Stimulated activated CD8-positive, alpha-beta memory T cell treated with anti-CD3 and anti-CD28 coated beads, Interleukin-7, amount 100 ng/mL, for 24 hours (primary cell): ENCODE data around the gene RUFY4.

Experiments used
- DNase-seq: peaks from one replicate; pipeline ENCODE4 v3.0.0-alpha.2; 2020; ENCODE audit warnings: low read depth

The RUFY4 gene, protein sequence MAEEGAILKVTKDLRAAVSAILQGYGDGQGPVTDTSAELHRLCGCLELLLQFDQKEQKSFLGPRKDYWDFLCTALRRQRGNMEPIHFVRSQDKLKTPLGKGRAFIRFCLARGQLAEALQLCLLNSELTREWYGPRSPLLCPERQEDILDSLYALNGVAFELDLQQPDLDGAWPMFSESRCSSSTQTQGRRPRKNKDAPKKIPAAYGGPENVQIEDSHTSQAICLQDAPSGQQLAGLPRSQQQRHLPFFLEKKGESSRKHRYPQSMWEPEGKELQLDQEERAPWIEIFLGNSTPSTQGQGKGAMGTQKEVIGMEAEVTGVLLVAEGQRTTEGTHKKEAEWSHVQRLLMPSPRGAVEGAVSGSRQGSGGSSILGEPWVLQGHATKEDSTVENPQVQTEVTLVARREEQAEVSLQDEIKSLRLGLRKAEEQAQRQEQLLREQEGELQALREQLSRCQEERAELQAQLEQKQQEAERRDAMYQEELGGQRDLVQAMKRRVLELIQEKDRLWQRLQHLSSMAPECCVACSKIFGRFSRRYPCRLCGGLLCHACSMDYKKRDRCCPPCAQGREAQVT

DNA sequence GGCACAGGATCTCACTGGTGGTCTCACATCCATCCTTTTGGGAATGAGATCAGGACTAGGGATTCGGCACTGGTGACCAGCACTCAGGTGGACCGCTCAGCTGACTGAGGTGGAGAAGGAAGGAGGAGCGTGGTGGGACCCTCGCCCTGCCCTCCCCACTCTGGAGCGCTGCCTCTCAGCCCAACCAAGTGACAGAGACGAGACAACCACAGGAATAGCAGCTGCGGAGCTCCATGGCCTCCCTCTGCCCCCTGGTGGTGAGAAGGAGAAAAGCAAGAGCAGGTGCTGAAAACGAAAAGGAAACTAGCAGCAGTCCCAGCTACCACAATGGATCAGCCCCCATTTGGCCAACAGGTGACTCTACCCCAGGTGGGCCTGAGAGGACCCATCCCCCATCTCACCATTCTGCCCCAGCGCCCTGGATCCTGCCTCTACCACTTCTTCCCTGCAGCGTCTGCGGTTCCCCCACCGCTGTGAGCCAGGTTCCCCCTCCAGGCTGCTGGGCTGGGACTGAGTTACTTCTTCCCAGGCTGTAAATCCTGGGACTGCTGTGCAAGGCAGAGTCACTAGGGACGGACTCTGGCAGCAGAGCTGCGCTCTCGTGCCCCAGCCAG lies at the start of gene RUFY4:
RUFY4 (plus strand) TSS at position 533 of the 614 bp plus-strand sequence. CDS start 1,353 bp downstream, outside the sequence.
- peak; percentile 15 for DNase-seq

DNA sequence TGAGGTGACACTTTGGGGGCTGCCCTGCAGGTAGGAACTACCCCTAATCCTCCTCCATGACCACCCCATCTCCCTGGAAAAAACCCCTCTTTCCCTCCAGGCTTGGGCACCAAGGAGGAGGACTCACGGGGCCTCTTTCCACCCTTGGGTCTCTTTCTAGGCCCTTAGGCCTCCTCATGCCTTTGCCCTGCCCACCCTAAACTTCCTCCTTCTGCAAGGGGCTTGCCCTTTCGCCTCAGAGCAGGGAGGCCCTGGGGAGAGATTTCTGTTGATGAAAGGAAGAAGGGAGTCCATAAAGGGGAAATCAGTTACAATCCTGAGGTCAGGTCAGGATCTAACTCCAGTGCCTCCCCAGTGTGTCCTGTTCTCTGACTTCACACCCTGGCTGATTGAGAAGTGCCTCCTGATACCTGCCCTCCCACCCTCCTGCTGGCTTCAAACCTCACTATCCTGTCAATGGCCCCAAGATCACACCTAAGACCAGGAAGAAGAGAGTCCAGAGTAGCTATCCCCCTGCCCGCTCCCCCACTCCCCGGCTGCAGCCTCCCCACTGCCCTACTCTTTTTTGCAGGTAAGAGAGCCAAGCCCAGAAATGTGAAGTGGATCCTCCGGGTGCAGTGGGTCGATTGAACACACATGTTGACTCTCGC lies 49.5 kb upstream of the RUFY4 start:
- DNase-seq = no peak

DNA sequence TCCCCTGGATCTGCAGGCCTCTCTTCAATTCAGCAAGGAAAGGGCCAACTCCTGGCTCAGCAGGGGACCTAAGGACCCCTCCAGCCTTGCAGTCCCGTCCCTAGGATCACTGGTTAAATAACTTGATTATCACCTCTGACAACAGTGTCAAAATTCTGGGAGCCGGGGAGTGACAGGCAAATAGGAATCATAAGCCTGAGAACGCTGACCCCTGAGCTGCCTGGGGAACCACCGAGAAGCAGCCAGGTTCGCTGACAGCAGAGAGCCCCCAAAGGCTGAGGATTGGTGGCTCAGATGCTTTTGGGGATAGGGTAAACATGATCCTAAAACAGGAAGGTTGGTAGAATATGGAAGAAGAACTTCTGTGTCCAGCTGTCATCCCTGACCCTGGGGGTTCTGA lies 48.8 kb upstream of the RUFY4 start:
- no peak for DNase-seq

DNA sequence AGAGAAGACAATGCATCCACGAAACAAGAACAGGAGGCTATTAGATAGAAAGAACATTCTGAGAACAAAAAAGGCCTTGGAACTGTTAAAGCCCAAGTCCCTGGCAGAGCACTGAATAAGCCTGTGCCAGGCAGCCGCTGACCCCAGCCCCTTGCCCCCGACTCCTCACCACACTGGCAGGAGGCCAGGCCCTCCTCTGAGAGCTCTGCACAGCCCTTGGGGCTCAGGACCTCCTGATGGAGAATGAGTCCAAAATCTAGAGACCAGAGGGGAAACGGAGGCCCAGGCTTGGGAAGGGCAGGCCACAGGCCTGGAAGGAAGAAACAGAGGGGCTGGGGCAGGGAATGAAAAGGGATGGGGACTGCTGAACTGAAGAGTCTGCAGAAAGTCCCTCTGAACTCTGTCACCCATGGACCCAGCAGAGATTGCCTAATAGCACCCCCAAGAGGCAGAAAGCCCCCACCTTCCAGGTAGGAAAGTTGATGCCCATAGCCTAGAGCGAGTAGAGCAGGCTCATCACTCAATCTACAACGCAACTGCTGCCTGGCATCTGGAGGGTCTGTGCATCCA lies 48.0 kb upstream of the RUFY4 start:
- no peak for DNase-seq

DNA sequence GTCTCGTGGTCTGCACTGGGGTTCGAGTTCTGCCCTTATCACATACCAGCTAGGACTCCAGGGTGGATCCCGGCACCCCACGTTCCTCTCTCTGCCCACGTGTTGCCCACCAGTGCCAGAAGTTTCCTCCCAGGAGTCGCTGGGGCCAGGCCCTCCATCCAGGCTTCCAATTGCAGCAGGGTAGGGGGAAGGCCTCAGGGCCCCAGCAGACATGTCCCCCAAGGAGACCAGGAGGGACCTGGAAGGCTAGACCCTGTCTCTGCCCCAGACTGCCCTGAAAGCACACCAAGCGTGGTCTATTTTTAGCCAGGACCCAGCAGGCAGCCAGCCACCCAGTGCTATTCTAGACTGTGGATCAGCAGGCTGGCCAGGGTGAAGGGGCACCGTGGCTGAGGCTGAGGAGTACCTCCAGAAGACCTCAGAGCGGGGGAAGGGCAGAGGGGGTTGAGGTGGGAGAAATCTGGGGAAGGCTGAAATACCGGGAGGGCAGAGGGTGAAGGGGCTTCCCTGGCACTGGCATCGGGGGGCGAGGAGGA lies 47.4 kb upstream of the RUFY4 start:
- DNase-seq = no peak

DNA sequence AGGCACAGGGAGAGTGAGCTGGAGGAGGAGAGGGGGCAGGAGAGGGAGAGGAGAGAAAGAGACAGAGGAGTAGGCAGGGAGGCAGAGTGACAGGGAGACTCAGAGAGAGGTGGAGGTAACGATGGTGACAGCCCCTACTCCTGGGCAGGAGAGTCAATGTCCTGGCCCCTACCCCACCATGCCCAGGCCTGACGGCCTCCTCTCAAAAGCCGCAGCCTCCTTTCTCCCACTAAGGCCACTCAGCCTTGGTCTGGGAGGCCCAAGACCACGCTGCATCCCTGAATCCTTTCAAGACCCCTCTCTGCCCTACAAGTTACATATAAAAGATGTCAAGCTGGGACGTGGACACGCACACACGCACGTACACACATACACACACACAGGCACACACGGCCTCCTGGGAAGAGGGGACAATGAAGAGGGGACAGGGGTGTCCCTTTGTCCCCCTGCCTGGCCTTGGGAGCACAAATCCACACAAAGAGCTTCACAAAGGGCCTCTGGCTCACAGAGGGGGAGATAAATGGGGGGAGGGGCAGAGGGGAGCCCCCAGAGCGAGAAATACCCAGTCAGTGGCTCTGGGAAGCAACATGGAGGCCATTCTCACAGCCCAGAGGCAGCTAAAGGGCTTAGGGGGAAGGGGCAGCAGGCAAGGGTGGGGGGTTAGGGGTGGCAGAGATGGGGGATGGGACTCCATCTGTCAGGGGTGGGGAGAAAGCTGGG lies 46.8 kb upstream of the RUFY4 start:
- no peak for DNase-seq

DNA sequence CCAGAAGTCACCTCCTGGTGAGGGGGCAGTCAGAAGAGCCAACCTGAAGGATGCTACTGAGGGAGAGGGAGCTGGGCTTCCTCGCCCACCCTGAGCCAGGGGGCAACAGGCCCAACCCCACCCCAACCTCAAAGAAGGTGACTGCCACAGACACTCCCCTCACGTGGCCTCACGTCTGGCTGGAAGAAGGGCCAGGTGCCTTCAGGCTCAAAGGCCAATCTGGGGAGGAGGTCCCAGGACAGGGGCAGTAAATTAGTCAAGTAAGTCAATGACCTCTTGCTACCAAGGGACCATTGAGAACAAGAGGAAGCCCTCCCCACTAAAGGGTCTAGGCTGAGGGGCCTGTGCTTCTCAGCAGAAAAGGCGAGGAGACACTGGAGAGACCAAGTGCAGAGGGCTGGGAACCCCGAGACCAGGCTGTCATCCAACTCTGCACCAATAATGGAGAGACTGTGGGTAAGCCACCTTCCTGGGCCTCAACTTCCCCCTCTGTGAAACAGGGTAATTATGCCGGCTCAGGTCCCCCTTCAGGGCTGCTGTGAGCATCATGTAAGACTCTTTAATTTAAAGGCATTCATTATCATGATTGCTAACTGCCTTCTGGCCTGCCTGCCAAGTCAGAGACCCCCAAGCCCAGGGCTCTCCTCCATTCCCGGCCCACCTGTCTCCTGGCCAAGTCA lies 46.1 kb upstream of the RUFY4 start:
- no peak for DNase-seq

DNA sequence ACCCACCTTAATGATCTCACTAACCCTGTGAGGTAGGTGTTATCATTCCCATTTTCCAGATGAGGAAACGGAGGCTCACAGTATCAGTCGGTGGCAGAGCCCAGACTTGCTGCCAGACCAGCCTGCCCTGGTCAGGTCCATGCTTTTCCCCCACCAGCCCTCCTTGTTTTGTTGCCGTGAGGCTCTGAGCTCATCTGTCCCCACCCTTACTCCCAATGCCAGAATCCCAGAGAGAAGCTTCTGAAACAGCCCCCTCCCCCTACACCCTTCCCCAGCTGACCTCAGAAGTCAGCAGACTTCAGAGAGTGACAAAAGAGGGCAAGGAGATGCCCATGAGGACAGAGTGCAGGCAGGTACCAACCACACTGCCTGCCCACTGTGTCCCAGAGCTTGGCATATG lies 45.4 kb upstream of the RUFY4 start:
- no peak for DNase-seq

DNA sequence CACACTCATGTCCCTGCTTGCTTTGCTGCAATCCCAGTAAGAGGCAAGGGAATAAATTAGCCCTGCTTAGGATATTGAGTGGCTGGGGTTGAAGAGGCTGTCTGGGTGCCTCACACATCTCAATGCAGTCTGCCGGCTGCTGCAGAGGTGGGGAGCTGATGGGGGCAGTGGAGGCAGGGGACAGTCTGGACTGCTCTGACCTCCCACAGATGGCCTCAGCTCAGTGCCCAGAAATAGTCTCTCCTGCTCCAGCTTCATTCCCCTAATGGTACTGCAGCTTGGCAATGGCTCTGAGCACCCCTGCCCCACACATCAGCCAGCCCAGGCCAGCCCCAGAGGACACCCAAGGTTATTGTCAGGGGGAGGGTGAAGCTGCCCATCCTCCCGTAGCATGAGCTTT lies 44.7 kb upstream of the RUFY4 start:
- DNase-seq = no peak

DNA sequence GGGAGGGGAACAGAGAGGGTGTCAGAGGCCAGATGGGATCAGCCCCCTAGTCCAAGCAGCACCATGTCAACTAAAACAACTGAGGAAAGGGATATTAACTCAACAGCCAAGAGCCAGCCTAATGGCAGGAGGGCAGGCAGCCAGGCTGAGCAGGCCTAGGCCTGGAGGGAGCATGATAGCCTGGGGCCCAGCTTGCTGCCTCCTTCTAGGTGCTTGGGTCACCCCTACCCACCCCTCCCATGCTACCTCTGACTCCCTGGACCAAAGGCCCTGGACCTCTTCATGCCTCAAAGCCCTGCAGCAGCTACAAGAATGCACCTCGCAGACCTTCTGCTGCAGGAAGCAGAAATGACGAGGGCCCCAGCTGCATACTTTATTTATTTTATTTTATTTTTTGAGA lies 44.2 kb upstream of the RUFY4 start:
- no peak for DNase-seq

DNA sequence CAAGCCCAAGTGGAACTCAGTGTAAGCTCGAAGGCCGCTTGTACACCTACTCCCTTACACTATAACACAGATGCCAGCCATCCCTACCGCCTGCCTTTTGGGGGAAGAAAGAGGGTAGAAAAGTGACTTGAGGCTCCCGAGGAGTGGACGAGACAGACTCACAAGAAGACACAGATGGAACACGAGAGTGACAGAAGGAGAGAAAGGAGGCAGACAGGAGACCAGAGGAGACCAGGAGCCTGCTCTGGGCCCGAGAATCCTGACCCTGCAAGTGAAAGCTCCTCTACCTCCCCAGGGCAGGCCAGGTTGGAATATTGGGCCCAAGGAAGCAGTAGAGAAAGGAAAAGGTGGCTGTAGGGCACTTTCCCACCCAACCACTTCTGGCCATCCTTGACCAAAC lies 42.8 kb upstream of the RUFY4 start:
- DNase-seq = no peak

DNA sequence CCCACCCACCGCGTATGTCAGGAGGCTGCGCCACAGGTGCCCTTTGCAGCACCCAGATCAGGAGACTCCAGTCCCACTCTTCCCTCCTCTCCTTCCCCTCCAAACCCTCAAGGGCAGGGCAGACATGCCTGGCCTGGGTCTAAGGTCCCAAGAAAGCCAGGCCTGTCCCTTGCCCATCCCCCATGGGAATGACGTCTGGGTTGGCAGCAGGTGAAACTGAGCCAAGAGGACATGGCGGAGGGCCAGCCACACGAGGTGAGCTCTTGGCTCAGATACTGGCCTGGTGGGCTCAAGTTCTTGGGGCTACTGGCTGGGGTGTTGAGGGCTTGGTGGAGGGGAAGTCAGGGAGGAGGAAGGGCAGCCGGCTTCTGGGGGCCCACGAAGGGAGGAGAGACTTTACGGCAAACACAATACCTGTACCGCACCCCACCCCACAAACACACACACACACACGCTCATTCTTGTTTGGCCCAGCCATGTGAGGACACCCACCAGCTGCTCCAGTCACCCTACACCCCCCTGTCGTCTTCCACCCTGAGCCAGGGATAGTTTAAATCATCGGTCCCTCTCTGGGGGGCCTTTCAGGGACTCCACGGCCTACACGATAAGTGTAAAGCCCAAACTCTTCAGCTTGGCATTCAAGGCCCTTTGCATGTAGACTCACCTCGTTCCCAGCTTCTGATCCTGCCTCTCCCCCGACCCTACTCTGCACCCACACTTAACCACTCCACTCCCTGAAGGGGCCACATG lies 42.2 kb upstream of the RUFY4 start:
- no peak for DNase-seq

DNA sequence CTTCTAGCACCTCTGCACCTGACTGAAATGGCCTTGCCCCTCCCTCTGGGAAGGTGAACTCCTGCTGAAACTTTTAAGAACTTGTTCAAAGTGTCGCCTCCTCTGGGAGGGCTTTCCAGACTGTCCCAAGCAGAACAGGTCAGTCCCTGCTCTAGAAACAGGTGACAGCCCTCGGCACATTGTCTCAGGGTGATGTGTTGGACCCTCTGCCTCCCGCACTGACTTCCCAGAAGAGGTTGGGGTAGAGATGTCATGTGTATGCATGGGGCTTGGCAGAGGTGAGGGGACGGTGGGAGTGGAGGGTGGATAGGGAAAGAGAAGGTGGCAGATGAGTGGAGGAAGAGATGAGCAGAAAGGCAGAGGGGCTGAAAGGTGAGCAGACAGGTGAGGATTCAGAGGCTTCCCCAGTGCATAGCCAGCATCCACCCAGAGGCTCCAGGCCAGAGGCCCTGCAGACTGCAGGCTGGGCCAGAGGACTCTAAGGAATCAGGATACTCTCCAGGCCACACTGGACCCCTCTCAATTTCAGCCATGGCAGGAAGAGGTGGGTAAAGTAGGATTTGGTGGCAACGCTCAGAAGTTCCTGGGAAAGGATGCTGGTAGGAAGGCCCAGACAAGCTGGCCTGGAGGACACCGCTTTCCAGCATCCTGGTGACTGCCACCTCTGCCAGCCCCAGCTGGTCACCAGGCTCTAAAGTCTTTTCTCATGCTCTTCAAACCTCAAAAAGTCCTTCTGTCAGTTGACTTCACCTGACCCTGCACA lies 41.4 kb upstream of the RUFY4 start:
- DNase-seq = no peak

DNA sequence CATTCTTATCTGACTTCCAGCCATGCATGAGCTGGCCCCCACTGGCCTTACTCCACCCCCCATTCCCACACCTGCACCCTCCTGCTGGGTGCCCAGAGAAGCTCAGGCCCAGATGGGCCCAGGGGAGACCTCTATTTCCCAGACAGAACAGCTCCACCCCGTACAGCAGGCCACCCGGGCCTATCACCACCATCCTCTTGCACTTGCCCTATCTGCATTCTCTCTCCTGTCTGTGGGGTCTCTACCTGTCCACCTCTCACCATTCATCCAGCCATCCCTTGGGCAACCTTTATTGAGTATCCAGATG lies 40.9 kb upstream of the RUFY4 start:
- no peak for DNase-seq

DNA sequence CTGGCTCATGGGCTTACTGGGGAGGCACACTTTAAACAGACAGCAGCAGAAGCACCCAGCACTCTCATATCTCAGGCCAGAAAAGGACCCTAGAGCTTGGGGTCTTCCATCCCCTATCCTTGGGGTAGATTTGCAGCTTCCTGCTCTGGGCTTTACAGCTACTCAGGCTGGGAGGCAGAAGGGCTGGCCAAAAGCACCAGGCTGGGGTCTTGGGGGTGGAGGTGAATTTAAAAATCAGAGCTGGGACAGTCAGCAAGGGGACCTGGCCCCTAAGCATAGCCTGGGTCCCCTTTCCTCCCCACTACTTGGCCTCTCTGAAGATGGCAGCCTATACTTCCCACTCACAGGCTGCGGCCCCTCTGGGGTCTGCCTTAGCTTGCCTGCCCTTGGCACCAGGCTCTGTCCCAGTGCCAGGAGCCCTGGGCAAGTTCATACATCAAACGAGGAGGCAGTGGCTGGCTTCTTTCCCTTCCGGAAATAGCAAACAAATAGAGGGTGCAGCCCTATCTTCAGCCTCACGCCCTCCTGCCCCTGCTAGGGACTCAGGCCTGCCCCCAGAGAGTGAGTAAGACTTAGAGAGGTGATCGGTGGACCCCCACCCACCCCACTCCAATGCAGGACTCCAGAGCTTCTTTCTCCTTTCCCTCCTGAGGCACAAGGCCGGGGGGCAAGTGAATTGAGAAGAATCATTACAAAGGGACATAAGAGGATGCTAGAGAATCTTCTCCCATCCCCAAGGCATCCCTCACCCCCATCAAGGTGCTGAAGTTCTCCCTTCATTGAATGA lies 40.3 kb upstream of the RUFY4 start:
- DNase-seq = no peak

DNA sequence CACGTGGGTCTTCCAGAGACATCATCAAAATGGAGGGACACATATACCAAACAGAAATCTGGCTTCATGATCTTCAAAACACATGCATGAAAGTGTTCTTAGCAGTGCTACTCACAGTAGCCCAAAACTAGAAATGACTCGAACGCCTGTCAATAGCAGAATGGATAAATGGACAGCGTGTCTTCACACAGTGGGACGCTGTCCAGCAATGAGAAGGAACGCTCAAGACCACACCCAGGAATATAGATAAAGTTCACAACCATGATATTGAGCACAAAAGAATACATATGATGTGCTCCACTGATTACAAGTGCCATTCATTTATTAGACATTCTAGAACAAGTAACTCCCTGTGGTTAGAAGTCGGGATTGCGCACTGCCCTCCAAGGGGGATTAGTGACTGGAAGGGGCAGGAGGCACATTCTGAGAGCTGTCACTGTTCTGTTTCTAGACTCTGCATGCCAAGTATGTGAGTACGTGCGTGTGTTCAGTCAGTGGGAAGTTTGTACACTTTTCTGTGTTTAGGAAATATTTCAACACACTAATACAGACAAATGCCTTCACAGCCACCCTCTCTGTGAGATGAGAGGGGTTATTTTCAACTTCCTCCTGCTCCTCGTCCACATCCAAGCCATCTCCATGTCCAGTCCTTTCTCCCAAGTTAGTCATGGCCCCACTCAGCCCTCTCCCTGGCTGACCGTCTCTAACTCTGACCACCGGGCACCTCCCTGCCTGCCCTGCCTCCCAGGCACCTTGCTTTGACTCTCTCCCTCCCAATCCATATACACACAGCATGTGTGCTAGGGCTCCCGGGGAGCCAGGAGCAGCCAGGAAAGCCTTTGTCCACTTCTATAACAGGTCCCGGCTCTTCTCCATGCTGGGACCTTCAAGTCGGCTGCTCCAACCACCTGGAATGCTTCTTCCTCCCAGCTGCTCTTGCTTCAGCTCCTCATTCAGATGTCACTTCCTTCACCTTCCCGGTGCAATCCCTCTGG lies 39.4 kb upstream of the RUFY4 start:
- DNase-seq = no peak

DNA sequence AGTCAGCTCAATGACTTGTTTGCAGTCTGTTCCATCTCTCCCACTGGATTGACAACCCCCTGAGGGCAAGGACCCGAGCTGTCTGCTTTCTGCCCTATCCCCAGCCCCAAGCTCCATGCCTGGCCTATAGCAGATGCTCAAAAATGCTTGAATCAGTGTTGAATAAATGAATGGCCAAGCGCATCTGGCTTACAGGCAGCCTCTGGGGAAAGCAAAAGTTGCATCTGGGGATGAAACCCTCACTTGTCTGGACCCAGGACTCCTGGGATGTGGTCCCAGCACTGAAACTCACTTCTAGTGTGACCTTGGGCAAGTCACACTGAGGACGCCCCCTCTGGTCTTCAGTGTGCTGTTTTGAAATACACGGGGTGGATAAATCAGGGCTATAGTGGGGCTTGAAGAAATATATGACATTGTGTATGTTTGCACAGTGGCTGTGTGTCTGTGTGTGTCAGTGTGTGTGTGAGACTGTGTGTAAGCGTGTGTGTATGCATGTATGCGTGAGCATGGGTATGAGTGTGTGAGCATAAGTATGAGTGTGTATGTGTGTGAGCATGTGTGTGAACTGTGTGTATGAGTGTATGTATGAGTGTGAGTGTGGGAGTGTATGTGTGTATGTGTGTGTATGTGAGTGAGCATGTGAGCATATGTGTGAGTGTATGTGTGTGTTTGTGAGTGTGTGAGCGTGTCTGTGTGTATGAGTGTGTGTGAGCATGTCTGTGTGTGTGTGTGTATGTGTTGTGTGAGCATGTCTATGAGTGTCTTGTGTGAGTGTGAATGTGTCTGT lies 38.5 kb upstream of the RUFY4 start:
- no peak for DNase-seq
